Measurements from ENCODE around the gene C1QL2.

C1QL2 gene

DNA sequence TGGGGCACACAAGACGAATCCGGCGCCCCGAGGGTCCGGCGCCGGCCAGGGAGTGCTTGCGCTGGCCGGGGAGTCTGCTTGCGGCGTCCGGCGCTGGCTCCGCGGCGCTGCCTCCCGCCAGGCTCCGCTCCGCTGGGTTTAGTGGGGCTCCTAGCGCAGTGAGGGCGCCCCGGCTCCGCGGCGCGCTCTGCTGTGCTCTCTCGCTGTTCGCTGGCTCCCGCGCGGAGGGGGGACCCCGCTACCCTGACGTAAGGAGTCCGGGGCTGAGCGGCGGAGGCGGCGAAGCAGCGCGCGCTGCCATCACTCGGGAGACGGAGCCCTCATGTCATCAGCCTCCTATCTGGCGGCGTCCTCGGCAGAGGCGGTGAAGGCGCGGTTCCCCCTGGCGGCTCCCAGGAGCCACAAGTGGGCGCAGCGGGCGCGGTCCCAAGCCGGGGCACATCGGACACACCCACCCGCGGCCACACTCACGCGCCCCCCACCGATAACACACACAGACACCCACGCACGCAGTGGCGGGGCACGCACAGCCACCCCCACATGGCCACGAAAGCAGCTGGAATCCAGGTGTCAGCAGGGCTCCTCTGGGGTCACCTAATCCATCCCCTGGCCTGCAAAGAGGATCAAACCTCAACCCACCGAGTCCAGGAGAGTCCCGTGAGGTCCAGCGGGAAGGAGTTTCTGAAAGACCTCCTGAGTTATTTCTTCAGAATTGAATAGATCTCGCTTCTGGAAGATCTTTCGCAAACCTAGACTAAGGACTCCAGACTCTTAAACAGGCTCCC, at the start of gene C1QL2:
Gene C1QL2, minus strand, starts transcription at position 189 of the 785 bp plus-strand sequence. CDS start 482 bp downstream, outside the sequence.
- DNase-seq (ENCODE audit: low read depth) = no peak

DNA sequence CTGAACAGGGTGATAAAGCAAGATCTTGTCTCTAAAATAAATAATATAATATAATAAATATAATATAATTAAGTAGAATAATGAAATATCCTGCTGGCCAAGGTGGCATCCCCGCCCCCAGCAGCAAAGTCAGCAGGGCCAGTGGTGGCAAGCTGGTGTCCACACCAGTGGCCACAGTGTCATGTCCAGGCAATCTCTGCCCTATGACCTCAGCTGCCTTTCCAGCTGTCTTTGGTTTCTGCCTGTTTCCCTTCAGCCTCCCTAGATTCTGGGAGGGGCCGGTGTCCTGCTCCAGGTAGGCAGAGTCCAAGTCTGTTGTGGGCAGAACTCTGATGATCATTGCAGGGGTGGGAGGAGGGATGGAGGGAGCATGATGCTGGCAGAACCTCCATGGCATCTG, 48.9 kb upstream of the C1QL2 start:
- DNase-seq (ENCODE audit: low read depth) = no peak

DNA sequence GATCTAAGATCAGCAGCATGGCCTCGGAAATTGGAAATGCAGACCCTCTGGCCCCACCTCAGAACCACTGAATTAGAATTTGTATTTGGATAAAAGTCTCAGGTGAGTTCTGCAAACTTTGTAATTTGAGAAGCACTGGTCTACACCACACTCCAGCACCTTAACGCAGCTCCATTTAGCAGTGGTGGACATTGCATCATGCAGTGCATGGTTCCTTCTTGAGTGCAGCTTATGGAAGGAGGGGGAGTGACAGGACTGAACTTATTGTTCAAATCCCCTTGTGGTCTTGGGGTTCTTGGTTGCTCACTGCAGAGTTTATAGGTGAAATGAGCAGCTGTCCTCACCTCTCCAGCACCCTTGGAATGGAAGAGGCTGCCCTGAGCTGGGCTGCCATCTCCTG, 47.6 kb upstream of the C1QL2 start:
- no peak for DNase-seq (ENCODE audit: low read depth)

DNA sequence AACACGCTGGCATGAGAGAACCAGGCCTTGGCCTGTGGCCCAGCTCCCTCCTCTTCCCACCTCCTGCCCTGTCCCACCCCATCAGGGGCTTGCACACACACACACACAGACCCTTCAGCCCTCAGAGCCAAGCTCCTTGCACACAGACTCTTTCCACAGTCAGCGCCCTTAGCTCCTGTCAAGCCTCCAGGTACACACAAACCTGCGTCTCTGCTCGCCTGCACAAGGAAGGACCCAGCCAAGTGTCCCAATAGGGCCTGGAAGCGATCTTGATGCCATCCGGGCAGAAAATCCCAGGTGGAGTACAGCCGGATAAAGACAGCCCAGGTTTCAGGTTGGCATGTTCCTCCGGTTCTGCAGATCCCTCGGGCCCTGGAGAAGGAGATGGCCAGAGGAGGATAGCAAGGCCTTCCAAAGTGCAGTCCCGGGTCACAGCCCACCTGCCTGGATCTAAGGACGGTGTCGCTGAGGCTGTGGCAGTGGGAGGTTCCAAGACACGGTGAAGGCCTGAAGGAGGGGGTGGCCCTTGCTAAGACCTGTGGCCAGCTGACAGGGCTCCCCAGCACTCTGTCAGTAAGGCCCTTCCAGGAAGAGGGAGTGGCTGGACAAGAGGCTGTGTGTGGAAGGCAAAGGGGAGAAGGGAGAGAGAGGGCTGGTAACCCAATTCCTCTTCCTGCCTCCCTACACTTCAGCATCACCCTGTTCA, 46.6 kb upstream of the C1QL2 start:
- DNase-seq (ENCODE audit: low read depth) = no peak

DNA sequence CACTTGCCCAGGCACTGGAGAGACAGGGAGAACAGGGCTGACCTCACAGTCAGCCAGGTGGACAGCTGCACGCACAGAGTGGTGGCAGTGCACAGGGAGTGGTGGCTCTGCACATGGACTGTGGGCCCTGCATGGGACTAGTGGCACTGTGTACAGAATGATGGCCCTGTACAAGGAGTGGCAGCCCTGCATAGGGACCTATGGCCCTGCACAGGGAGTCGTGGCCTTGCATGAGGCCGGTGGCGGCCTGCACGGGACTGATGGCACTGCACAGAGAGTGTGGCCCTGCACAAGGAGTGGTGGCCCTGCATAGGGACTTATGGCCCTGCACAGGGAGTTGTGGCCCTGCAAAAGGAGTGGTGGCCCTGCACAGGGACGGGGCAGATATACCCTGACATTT, 46.0 kb upstream of the C1QL2 start:
- DNase-seq (ENCODE audit: low read depth) = no peak

DNA sequence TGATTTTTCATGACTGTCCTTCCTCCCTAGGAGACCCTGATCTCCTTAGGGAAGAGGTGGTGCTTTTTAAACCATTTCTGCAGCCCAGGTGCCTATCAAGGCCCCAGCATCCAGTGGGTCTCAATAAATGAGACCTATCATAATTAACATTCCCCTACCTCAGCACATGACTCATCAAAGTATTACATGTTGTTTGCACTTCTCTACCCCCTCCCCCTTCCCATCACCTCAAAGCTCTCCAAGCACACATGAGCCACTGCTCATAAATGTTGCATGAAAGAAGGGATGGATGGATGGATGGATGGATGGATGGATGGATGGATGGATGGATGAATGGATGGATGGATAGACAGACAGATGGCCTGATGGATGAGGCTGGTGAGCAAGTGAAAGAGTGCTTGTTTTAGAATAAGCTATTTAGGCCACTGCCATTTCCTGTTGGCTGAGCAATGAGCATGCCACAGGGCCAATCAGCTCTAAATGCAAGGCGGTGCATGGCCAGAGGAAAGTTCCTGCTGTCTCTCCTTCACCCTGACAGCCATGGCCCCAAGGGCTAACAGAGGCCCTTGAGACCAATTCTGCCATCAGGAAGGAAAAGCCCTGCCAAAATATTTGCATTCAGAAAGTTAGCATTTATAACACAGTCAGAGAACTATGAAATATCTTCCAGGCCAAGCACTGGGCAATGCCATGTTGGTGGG, 44.2 kb upstream of the C1QL2 start:
- DNase-seq (ENCODE audit: low read depth) = no peak

DNA sequence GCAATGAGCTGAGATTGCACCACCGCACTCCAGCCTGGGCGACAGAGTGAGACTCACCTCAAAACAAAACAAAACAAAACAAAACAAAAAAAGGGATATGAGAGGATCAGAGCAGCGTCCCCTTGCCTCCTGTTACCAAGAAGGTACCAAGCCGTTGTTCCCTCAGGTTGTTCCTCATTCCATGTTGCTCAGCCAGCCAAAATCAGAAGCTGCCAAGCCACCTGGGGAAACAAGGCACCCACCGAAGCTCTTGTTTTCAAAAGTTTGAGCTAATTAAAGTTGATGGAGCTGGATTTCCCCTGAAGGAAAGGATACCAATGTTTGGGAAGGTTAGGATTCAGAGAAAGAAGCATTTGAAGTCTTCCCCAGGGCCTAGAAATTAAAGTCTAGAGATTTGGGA, 43.3 kb upstream of the C1QL2 start:
- DNase-seq (ENCODE audit: low read depth) = no peak

DNA sequence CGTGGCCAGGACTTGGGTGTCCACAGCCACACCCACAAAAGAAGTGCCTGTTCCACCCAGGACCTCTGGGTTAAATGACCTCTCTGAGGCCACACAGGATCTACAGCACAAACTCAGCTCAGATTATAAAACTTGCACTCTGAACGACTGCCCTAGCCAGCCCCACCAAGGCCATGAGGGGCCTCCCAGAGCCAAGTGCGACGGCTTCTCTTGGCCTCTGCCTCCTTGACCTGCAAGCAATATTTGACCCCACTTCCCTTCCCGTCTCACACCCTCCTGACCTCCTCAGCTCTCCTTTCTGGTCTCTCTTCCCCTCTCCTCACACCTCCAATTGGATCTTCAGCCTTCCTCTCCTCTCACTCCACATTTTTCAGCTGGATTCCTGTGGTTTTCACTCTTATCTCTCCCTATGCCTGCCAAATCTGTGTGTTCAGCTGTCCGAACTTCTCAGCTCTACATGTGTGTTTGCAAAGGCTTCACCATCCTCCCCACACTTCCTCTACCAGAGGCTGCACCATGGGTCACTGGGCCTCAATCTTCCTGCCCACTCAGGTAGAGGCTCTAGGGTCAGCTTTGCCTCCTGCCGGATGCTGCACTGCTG, 39.8 kb upstream of the C1QL2 start:
- no peak for DNase-seq (ENCODE audit: low read depth)

DNA sequence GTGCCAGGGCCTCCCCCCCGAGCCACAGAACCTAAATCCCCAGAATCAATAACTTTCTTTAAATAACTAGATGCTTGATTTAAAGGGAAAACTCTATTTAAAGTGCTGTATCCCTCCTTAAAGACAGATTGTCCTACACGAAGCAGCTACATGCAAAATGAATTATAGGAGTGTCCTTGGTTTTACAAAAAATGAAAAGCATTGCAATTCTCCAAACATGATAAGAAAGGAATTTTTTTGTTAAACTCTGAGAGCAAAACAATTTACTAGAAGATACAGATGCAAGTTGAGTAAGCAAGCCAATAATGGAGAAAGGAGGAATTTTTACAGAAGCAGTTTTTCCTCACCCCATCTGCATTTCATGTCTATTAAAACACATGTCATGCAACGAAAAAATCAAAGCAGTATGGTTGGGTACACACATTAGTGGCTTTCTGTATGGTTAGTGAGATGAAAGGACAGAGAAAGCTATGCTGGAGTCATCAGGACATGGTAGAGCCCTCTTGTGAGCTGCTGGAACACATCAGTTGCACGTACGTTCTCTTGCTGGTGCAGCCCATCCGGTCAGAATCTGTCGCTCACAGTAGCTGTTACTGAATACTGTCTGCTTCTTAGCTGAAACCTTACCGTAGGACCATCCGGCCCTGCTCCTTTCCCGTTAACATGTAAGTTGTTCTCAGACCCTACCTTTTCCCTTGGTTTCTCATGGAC, 39.1 kb upstream of the C1QL2 start:
- no peak for DNase-seq (ENCODE audit: low read depth)

DNA sequence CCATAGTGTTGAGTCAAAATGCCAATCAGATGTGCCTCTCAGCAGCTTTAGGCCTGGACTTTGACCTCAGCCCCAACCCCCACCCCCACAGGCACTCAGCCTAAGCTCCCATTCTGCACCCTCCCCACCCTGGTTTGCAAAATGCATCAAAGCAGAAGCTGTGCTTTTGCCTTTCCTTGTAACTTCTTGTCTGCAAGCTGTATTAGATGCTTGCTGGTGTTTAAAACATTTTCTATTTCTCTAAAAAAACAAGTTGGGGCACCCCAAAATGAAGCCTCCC, 38.5 kb upstream of the C1QL2 start:
- no peak for DNase-seq (ENCODE audit: low read depth)

DNA sequence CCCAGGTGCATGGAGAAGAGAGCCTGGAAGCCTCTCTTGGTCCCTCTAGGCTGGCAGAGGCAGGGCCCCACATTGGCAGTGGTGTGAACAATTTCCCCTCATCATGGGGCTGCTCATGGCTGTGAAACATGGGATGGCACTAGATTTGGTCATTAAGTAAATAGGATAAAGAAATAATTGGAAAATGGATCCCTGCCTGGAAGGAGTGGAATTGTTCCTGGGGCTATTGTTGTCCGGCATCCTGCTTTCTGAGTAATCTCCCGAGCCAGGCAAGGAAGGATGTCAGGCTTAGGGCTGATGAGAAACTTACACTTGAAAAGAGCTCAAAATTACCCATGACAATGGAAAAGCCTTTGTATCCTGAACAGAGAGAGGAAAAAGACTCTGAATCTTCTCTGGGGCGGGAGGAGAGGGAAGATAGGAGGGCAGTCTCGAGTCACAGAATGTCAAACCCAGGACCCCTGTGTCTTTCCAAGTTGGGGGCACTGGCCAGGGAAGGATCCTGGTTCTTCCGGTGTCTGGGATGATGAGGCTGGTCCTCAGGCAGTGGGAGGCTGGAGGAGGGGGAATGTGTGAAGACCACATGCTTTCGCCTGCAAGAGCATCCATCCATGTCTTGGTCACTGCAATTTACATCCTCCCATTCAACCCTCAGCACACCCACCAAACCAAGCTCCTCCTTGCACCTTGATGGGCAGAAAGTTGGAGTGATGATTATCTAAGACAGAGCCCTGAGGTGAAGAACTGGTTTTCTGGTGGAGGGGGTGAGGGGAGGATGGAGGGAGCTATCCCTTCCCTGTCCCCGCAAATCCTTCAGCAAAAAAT, 38.0 kb upstream of the C1QL2 start:
- DNase-seq (ENCODE audit: low read depth) = no peak

DNA sequence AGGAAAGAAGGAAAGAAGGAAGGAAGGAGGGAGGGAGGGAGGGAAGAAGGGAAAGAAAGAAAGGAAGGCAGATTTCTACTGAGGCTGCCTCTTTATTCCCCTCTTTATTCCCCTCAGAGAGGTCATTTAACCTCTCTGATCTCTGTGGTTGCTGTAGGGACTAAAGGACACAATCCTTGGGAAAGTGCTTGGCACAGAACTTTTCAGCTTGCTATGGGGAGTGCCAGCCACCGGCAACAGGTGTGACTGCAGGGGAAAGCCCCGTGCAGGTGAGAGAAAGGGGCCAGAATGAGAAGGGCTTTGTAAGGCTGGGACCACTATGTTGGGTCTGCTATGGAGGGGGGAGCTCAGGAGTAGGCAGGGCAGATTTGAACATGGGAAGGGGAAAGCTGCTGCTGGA, 37.3 kb upstream of the C1QL2 start:
- no peak for DNase-seq (ENCODE audit: low read depth)

DNA sequence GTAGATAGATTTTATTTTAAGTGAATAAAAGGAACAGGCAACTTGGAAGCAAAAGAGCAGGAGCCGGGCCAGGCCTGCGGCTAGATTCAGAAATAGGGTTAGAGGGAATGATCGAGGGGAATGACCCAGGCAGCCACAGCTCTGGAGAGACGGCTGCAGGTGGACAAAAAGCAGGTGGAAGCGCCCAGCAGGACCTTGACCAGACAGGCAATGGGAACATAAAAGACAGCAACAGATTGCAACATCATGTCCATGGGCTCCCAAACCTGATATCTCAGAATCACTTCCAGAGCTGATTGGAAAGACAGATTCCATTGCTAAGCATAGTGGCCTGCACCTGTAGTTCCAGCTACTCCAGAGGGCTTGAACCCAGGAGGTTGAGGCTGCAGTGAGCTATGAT, 36.5 kb upstream of the C1QL2 start:
- no peak for DNase-seq (ENCODE audit: low read depth)

DNA sequence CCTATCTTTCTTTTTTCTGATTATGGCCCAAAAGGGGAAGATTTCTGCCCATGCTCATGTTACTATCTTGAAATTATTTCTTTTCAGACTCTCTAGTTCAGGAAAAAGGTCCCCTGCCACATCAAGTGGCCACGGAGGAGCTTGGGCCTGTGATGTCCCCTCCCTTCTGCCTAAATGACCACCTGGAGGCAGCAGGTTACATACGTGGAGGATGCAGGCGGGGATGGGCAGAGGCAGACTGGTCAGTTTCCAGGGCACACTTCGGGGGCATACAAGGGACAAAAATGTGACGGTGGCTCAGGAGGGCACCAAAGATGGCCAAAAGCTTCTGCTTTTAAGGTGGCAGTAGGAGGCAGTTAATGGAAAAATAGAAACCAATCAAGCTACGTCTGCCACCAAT, 34.3 kb upstream of the C1QL2 start:
- no peak for DNase-seq (ENCODE audit: low read depth)

DNA sequence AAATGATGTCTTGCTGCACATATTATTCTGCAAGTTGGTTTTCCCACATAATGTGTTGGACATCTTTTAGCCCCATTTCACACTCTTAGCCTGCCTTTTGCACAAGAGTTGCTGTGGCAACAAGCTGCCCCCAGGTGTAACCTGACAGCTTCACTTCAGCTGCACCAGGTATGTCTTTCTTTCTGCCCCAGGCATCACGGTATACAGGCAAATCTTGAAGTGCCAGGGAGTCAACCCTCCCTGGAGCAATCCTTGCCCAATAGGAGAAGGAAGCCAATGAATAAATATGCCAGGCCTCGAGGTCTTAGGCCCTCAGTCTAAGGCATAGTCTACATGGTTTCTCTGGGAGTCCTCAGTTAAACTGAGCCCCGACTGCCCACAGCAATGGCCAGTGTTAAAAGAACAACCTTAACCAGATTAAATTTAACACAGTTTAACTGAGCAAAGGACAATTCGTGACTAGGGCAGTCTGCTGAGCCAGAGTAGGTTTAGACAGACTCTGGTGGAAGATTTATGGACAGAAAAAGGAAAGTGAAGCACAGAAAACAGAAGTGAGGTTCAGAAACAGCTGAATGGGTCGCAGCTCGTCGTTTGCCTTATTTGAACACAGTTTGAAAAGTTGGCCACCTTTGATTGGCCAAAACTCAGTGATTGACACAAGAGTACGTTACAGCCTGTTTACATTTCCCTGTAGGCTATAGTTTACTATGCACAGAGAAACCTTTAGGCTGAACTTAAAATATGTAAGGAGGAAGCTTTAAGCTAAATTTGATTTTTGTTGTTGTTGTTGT, 32.0 kb upstream of the C1QL2 start:
- DNase-seq (ENCODE audit: low read depth) = no peak

DNA sequence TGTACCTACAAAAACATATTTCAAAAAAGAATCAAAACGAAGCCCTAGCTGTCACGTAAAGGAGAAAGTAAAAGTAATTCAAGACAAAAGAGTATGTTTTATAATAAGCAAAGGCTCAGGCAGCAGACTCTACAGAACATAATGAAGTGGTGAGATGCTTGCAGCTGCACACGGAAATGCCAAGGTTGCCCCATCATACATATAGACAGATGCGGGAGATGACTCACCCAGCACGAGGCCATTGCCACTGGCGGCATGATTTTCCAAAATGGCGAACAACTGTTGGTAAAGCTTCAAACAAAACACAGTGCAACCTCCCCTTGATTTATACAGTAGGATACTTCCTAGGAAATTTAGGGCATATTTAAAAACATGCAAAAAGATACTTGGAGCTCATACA, 26.0 kb upstream of the C1QL2 start:
- DNase-seq (ENCODE audit: low read depth) = no peak

DNA sequence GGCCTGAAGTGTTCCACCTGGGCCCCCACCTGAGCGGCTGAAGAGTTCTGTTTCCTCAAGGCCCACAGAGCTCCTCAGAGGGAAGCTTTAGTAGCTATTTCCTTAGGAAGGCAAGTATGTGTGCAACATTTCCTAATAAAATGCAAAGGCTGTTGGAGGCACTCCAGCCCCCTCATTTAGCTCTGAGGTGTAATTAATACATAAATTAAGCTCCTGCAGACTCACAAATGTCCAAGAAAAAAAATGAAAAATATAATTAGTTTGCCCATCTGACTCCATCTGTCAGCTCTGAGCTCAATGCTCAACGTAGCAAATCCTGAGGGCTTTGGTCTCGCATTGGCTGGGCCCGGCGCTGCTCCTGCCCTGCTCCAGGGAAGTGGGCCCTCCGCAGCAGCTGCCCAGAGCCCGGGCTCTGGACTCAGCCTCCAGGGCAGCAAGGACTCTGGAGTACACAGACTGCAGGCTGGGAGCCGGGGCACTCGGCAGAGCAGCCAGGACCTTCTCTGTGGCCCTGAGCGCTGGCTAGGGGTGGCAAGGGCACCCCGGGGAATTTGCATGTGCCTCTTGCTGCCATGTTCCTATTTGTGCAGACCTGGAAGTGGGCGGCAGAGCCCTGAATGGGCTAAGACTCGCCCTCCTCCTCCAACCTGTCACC, 23.4 kb upstream of the C1QL2 start:
- no peak for DNase-seq (ENCODE audit: low read depth)

DNA sequence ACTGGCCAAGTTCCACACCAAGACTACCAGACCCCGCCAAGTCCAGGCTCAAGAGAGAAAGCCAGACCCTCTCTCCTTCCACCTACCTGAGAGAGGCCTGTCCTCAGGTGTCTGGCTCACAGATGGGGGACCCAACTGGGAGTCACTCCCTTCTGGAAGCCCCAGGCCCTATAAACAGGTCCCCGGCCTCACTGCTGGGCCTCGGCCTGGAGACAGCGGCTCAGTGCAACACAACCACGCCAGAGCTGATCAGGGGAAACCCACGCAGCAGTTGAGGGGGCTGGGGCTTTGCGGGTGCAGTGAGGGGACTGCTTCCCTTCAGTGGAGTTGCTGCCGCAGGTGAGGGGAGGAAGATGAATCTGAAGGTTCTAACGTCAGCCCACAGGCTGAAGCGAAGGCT, 22.8 kb upstream of the C1QL2 start:
- no peak for DNase-seq (ENCODE audit: low read depth)

DNA sequence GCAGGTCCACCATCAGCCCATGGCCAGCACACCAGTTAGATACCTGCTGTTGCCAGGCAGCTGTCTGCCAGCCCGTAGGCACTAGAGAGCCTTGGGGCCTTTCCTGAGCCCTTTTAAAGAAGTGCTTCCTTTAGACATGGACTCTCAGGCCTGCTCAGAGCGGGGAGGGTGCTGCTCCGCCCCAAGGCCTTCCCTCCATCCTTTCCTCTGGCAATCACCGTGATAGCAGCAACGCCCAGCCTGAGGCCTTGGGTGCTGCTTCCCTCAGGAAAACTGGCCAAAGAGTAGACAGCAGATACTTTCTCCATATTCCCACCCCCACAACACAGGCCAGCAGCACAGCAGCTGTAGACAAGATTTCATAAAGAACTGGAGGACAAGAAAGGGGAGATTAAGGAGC, 22.3 kb upstream of the C1QL2 start:
- no peak for DNase-seq (ENCODE audit: low read depth)

DNA sequence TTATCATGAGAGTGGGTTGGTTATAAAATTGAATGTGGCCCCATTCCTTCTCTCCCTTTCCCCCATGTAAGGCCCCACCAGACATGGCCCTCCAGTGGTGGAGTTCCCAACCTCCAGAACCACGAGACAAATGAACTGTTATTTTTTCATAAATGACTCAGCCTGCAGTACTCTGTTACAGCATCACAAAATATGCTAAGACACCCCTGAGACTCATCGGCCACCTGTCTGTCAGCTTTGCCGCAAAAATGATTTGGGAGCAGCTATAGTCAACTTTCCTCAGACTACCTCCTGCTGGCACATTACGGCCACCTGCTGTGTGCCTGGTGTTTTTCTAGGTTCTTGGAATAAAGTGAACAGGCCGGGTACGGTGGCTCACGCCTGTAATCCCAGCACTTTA, 21.4 kb upstream of the C1QL2 start:
- no peak for DNase-seq (ENCODE audit: low read depth)
